Type B pancreatic cell (in vitro differentiated cells): Measurements from ENCODE around the gene NRK. TPM values are rescaled to one million over a fixed set of nuclear protein-coding genes. Genes with fewer than 3 reads are reported as not detected.
A peak's percentile ranks its signal among the peaks of the same experiment; 100 is the strongest.
"Not testable (repeated sequence)": the region's sequence is repeated elsewhere in the genome, so short reads cannot be mapped to it uniquely, and the experiment has no call there.

ENCODE experiments used
- DNase-seq: peaks from one replicate; pipeline ENCODE4 v3.0.0; 2021; ENCODE audit warnings: mixed read lengths; ENCODE audit not compliant: unreplicated experiment; ENCODE audit errors: extremely low spot score
- H3K27ac Mint-ChIP-seq: 2 replicates; pipeline ENCODE4 v1.8.0; 2021; ENCODE audit warnings: mild to moderate bottlenecking, mixed read lengths
- H3K27me3 Mint-ChIP-seq: 2 replicates; pipeline ENCODE4 v1.8.0; 2021; ENCODE audit warnings: mixed read lengths
- H3K36me3 Mint-ChIP-seq: 2 replicates; pipeline ENCODE4 v1.8.0; 2021; ENCODE audit warnings: mixed read lengths
- H3K4me1 Mint-ChIP-seq: one replicate; pipeline ENCODE4 v1.8.0; 2021; ENCODE audit warnings: mixed read lengths; ENCODE audit not compliant: unreplicated experiment
- H3K4me3 Mint-ChIP-seq: 2 replicates; pipeline ENCODE4 v1.8.0; 2021; ENCODE audit warnings: mild to moderate bottlenecking, mixed read lengths
- H3K9me3 Mint-ChIP-seq: 2 replicates; pipeline ENCODE4 v1.8.0; 2021; ENCODE audit warnings: mixed read lengths
- CTCF ChIP-seq: fragments of 200-600 bp; sonication (generic); conservative IDR thresholded peaks from 2 replicates; pipeline ENCODE4 v1.5.0; 2021; ENCODE audit warnings: antibody characterized with exemption, mild to moderate bottlenecking
- total RNA-seq: library from RNA; stranded (reverse); gene quantifications from 2 replicates; pipeline ENCODE4 v1.2.1, GENCODE V29; 2021; ENCODE audit warnings: low replicate concordance

NRK gene
- total RNA-seq, 1 donor from 2014 or later: 19.7 TPM

- Mint-ChIP-seq H3K27ac (no peak overlapping the region), H3K27me3 (no peaks in the 10 kb centered on the region), H3K9me3 (peaks cover 4% of the 10 kb centered on the region), H3K4me3 (no peak overlapping the region), H3K36me3 (no peaks in the 10 kb centered on the region), H3K4me1 (no peaks in the 10 kb centered on the region)
- TF ChIP-seq CTCF: no peak
- DNase-seq: no peak
Measured at GRCh38 chrX:105803891-105804290, 18.4 kb upstream of the NRK start.

- not testable (repeated sequence) for H3K36me3 Mint-ChIP-seq, DNase-seq, H3K27me3 Mint-ChIP-seq, H3K27ac Mint-ChIP-seq, H3K4me3 Mint-ChIP-seq, H3K4me1 Mint-ChIP-seq, H3K9me3 Mint-ChIP-seq
Measured at GRCh38 chrX:105805655-105806054, 16.7 kb upstream of the NRK start.

GRCh38 chrX:105816517-105816916 is 5.8 kb upstream of the NRK start:
- peaks cover 19% of the 10 kb centered on the region for H3K27me3 Mint-ChIP-seq
- H3K9me3 Mint-ChIP-seq: no peaks in the 10 kb centered on the region
- no peak for DNase-seq
- no peaks in the 10 kb centered on the region for H3K36me3 Mint-ChIP-seq
- H3K4me1 Mint-ChIP-seq: peaks cover 6% of the 10 kb centered on the region
- H3K27ac Mint-ChIP-seq: no peak overlapping the region
- H3K4me3 Mint-ChIP-seq: no peak overlapping the region
- TF ChIP-seq CTCF: no peak

GRCh38 chrX:105820247-105820646 is 2.1 kb upstream of the NRK start:
- Mint-ChIP-seq H3K4me3 (no peak overlapping the region), H3K36me3 (no peaks in the 10 kb centered on the region), H3K27ac (no peak overlapping the region), H3K4me1 (peaks cover 6% of the 10 kb centered on the region), H3K9me3 (no peaks in the 10 kb centered on the region), H3K27me3 (peaks cover 37% of the 10 kb centered on the region)
- no peak for DNase-seq
- TF ChIP-seq CTCF: no peak

GRCh38 chrX:105821471-105822121 is 743 bp upstream of the NRK start:
- no peaks in the 10 kb centered on the region for H3K9me3 Mint-ChIP-seq
- peak; percentile 62 for DNase-seq
- H3K27me3 Mint-ChIP-seq: peaks cover 37% of the 10 kb centered on the region
- peaks cover 6% of the 10 kb centered on the region for H3K4me1 Mint-ChIP-seq
- no peaks in the 10 kb centered on the region for H3K36me3 Mint-ChIP-seq
- H3K27ac Mint-ChIP-seq: peak overlapping the region; percentile 76
- TF ChIP-seq CTCF: no peak
- H3K4me3 Mint-ChIP-seq: peak overlapping the region; percentile 90

GRCh38 chrX:105823092-105823455 is 735 bp downstream of the NRK start:
- Mint-ChIP-seq H3K27me3 (peaks cover 37% of the 10 kb centered on the region), H3K9me3 (no peaks in the 10 kb centered on the region), H3K36me3 (no peaks in the 10 kb centered on the region), H3K4me3 (peak overlapping the region; percentile 90), H3K4me1 (peaks cover 6% of the 10 kb centered on the region), H3K27ac (peak overlapping the region; percentile 16)
- DNase-seq: no peak
- peak; percentile 5 for TF ChIP-seq CTCF
